PC-3 (cell line): ENCODE results near the gene BCL11B. TPM values are rescaled to one million over a fixed set of nuclear protein-coding genes. Genes with fewer than 3 reads are reported as not detected.

Experiments used
- ATAC-seq: fragments of 200-7000 bp; cut with Tn5 transposase; 2 replicates; pipeline ENCODE4 v1.9.1; 2020; ENCODE audit warnings: mild to moderate bottlenecking, moderate library complexity
- BruUV-seq: library from RNA; stranded (reverse); fragments of 400-500 nt; replicated peaks from 2 replicates; lab custom pipeline; 2021; lab: Mats Ljungman, UMichigan
- CTCF ChIA-PET: fragments of 300-600 bp; sonication (Branson Sonifier 250); formaldehyde crosslinking; loops from one replicate; lab custom pipeline; 2022; ENCODE audit warnings: antibody characterized with exemption; lab: Charles Lee
- POLR2A ChIA-PET: fragments of 300-600 bp; sonication (Branson Sonifier 250); formaldehyde crosslinking; loops from one replicate; lab custom pipeline; 2022; ENCODE audit warnings: antibody characterized with exemption; ENCODE audit not compliant: unreplicated experiment; lab: Charles Lee
- DNase-seq: peaks from one replicate; pipeline ENCODE4 v3.0.0-alpha.2; 2015
- H2AFZ ChIP-seq: fragments of 300-600 bp; sonication (generic); 2 replicates; pipeline ENCODE4 v1.6.0; 2016; ENCODE audit warnings: antibody characterized with exemption, low read length
- H3F3A ChIP-seq: fragments of 300-600 bp; sonication (generic); one replicate; pipeline ENCODE4 v1.6.0; 2017; ENCODE audit warnings: antibody characterized with exemption, low read length, control low read depth, mild to moderate bottlenecking; ENCODE audit not compliant: unreplicated experiment
- H3K27ac ChIP-seq: fragments of 300-600 bp; sonication (generic); 2 replicates; pipeline ENCODE4 v1.5.1; 2016; ENCODE audit warnings: mild to moderate bottlenecking, low read length
- H3K27me3 ChIP-seq: fragments of 300-600 bp; sonication (generic); 2 replicates; pipeline ENCODE4 v1.6.1; 2016; ENCODE audit warnings: low read length, mixed read lengths
- H3K36me3 ChIP-seq: fragments of 300-600 bp; sonication (generic); 2 replicates; pipeline ENCODE4 v1.6.1; 2016; ENCODE audit warnings: low read depth, mixed run types, low read length, mixed read lengths
- H3K4me1 ChIP-seq: fragments of 300-600 bp; sonication (generic); 2 replicates; pipeline ENCODE4 v1.5.1; 2016; ENCODE audit warnings: low read length; ENCODE audit not compliant: insufficient read depth
- H3K4me2 ChIP-seq: fragments of 300-600 bp; sonication (generic); 2 replicates; pipeline ENCODE4 v1.6.0; 2016; ENCODE audit warnings: low read length
- H3K4me3 ChIP-seq: fragments of 300-600 bp; sonication (generic); 2 replicates; pipeline ENCODE4 v1.5.1; 2016; ENCODE audit warnings: mild to moderate bottlenecking, low read length, mixed read lengths
- H3K79me2 ChIP-seq: fragments of 300-600 bp; sonication (generic); 2 replicates; pipeline ENCODE4 v1.6.1; 2017; ENCODE audit warnings: low read length, mixed read lengths
- H3K9ac ChIP-seq: fragments of 300-600 bp; sonication (generic); 2 replicates; pipeline ENCODE4 v1.6.0; 2016; ENCODE audit warnings: mild to moderate bottlenecking, low read length
- H3K9me2 ChIP-seq: fragments of 300-600 bp; sonication (generic); replicated peaks from 2 replicates; pipeline ENCODE4 v1.6.1; 2016; ENCODE audit warnings: mixed run types, low read length, mixed read lengths
- H3K9me3 ChIP-seq: fragments of 300-600 bp; sonication (generic); 2 replicates; pipeline ENCODE4 v1.6.1; 2016; ENCODE audit warnings: low read length, mixed read lengths
- H4K20me1 ChIP-seq: fragments of 300-600 bp; sonication (generic); 2 replicates; pipeline ENCODE4 v1.6.1; 2016; ENCODE audit warnings: low read length, mixed read lengths
- EZH2 ChIP-seq: fragments of 300-600 bp; sonication (generic); IDR thresholded peaks from one replicate; pipeline ENCODE4 v1.6.1; 2017; ENCODE audit warnings: antibody characterized with exemption, mild to moderate bottlenecking, low read length; ENCODE audit not compliant: unreplicated experiment
- EZH2phosphoT487 ChIP-seq: fragments of 300-600 bp; sonication (generic); IDR thresholded peaks from 2 replicates; pipeline ENCODE4 v1.6.1; 2018; ENCODE audit warnings: mild to moderate bottlenecking, antibody characterized with exemption, low read length, borderline replicate concordance
- intact Hi-C: fragments of 100-400 bp; cut with micrococcal nuclease; formaldehyde crosslinking; loops from 2 replicates; pipeline ENCODE4 v1.9.0; 2023
- total RNA-seq: library from RNA; depleted of rRNA; stranded (reverse); fragments of >200 nt; gene quantifications from 2 replicates; pipeline ENCODE4 v1.2.3, GENCODE V29; 2014
- TF ChIP-seq, protein P1 (sequence below): fragments of 300-600 bp; sonication (generic); conservative IDR thresholded peaks from 2 replicates; pipeline ENCODE4 v1.5.1; 2017; ENCODE audit warnings: antibody characterized with exemption, low read depth, mild to moderate bottlenecking, low read length

Gene BCL11B
- total RNA-seq, 1 experiment from 2014 or later: 0.73 TPM

- intact Hi-C loops: no loop called here
- CTCF ChIA-PET: no interaction called here
- Histone ChIP-seq H3K4me3 (no peak overlapping the region), H2AFZ (no peak overlapping the region), H3K36me3 (no peaks in the 10 kb centered on the region), H3K9ac (no peak overlapping the region), H3K9me2 (no peaks in the 10 kb centered on the region), H3K27ac (no peak overlapping the region), H3K79me2 (no peaks in the 10 kb centered on the region), H4K20me1 (no peaks in the 10 kb centered on the region), H3F3A (no peaks in the 10 kb centered on the region), H3K4me1 (no peaks in the 10 kb centered on the region), H3K27me3 (peaks cover 51% of the 10 kb centered on the region), H3K9me3 (no peaks in the 10 kb centered on the region), H3K4me2 (no peak overlapping the region)
- no peak for DNase-seq
- no TSS peak for BruUV-seq
- ATAC-seq: no peak
- TF ChIP-seq, protein P1, sequence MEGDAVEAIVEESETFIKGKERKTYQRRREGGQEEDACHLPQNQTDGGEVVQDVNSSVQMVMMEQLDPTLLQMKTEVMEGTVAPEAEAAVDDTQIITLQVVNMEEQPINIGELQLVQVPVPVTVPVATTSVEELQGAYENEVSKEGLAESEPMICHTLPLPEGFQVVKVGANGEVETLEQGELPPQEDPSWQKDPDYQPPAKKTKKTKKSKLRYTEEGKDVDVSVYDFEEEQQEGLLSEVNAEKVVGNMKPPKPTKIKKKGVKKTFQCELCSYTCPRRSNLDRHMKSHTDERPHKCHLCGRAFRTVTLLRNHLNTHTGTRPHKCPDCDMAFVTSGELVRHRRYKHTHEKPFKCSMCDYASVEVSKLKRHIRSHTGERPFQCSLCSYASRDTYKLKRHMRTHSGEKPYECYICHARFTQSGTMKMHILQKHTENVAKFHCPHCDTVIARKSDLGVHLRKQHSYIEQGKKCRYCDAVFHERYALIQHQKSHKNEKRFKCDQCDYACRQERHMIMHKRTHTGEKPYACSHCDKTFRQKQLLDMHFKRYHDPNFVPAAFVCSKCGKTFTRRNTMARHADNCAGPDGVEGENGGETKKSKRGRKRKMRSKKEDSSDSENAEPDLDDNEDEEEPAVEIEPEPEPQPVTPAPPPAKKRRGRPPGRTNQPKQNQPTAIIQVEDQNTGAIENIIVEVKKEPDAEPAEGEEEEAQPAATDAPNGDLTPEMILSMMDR: no peak
- no peak for TF ChIP-seq EZH2
- TF ChIP-seq EZH2phosphoT487: no peak
- POLR2A ChIA-PET: no interaction called here
Measured at GRCh38 chr14:99177046-99177655, 94.8 kb downstream of the BCL11B start.

DNA sequence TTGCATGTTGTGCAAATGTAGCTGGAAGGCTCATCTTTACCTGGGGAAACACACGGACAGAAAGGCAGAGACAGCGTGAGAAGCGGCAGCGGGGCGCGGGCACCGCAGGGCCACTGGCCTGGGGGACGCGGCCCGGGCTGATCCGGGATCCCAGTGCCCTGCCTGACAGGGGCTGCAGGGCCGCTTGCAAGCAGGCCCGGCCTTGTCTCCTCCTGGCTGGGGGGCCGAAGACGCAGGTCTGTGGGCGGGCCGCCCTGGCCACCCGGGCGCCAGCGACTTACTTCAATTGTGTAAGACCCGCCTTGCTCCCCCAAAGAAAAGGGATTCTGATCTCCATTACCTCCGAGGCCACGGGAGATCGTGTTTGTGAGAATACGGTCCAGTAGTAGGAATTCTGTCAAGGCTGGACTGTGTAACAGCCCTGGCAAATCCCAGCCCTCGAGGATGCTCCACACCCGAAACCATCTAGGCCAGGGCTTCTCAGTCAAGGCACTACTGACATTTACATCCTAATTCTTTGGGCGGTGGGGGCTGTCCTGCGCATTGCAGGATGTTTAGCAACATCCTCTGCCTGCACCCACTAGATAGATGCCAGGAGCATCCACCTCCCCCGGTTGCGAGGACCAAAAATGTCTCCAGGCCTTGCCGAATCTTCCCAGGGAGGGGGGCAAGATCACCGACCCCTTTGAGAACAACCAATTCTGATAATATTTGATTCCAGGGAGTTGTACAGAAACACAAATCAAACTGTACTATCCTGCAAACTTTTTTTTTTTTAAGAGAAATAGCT, 95.6 kb downstream of the BCL11B start:
- no peaks in the 10 kb centered on the region for H3K36me3 ChIP-seq
- no peaks in the 10 kb centered on the region for H3K4me1 ChIP-seq
- ChIA-PET POLR2A (no interaction called here), CTCF (no interaction called here)
- intact Hi-C loops: no loop called here
- peaks cover 51% of the 10 kb centered on the region for H3K27me3 ChIP-seq
- BruUV-seq: no TSS peak
- TF ChIP-seq EZH2phosphoT487 (no peak), EZH2 (no peak)
- TF ChIP-seq, protein P1: no peak
- H3K9me3 ChIP-seq: no peaks in the 10 kb centered on the region
- H3K9me2 ChIP-seq: no peaks in the 10 kb centered on the region
- H3K4me3 ChIP-seq: no peak overlapping the region
- H3K9ac ChIP-seq: no peak overlapping the region
- no peaks in the 10 kb centered on the region for H3F3A ChIP-seq
- no peak overlapping the region for H3K27ac ChIP-seq
- H3K4me2 ChIP-seq: no peak overlapping the region
- no peak for ATAC-seq
- no peak overlapping the region for H2AFZ ChIP-seq
- no peaks in the 10 kb centered on the region for H3K79me2 ChIP-seq
- H4K20me1 ChIP-seq: no peaks in the 10 kb centered on the region
- DNase-seq: no peak
